ENCODE results near the gene ATP6V0C.
"Not testable (repeated sequence)": the region's sequence is repeated elsewhere in the genome, so short reads cannot be mapped to it uniquely, and the experiment has no call there.

Gene ATP6V0C

GRCh38 chr16:2532494-2533141, 18.9 kb downstream of the ATP6V0C start:
- Histone ChIP-seq H3K4me1 (ENCODE audit: control insufficient read depth, insufficient read depth, low read length, unreplicated experiment) (peaks cover 20% of the 10 kb centered on the region), H3K4me3 (ENCODE audit: low read depth, low read length) (peak overlapping the region; percentile 73), H3K79me2 (ENCODE audit: control insufficient read depth, insufficient read depth, low read length, unreplicated experiment) (no peaks in the 10 kb centered on the region), H3K27ac (ENCODE audit: low read depth, low read length) (peak overlapping the region; percentile 3; the same call in 1 of the 2 replicates), H2AFZ (ENCODE audit: low read length, unreplicated experiment) (no peak overlapping the region), H3K27me3 (ENCODE audit: insufficient read depth, low read length) (no peaks in the 10 kb centered on the region), H3K36me3 (ENCODE audit: insufficient read depth, low read length) (no peaks in the 10 kb centered on the region)

GRCh38 chr16:2533142-2533755, 19.5 kb downstream of the ATP6V0C start:
- Histone ChIP-seq H3K4me1 (ENCODE audit: control insufficient read depth, insufficient read depth, low read length, unreplicated experiment) (peaks cover 20% of the 10 kb centered on the region), H3K27ac (ENCODE audit: low read depth, low read length) (peak overlapping the region; percentile 3; the same call in 1 of the 2 replicates), H3K4me3 (ENCODE audit: low read depth, low read length) (peak overlapping the region; percentile 73)
- not testable (repeated sequence) for H3K79me2 ChIP-seq (ENCODE audit: control insufficient read depth, insufficient read depth, low read length, unreplicated experiment); H3K27me3 ChIP-seq (ENCODE audit: insufficient read depth, low read length); H3K36me3 ChIP-seq (ENCODE audit: insufficient read depth, low read length); H2AFZ ChIP-seq (ENCODE audit: low read length, unreplicated experiment)

GRCh38 chr16:2533912-2534311, 20.2 kb downstream of the ATP6V0C start:
- peaks cover 20% of the 10 kb centered on the region for H3K4me1 ChIP-seq (ENCODE audit: control insufficient read depth, insufficient read depth, low read length, unreplicated experiment)

GRCh38 chr16:2534335-2534734, 20.6 kb downstream of the ATP6V0C start:
- peaks cover 22% of the 10 kb centered on the region for H3K4me1 ChIP-seq (ENCODE audit: control insufficient read depth, insufficient read depth, low read length, unreplicated experiment)

More at GRCh38 chr16:2533912-2534311, 20.2 kb downstream of the ATP6V0C start:
- Histone ChIP-seq H3K27ac (ENCODE audit: low read depth, low read length) (no peak overlapping the region), H3K27me3 (ENCODE audit: insufficient read depth, low read length) (no peaks in the 10 kb centered on the region), H3K36me3 (ENCODE audit: insufficient read depth, low read length) (no peaks in the 10 kb centered on the region), H3K79me2 (ENCODE audit: control insufficient read depth, insufficient read depth, low read length, unreplicated experiment) (peaks cover 5% of the 10 kb centered on the region), H3K4me3 (ENCODE audit: low read depth, low read length) (no peak overlapping the region), H2AFZ (ENCODE audit: low read length, unreplicated experiment) (no peak overlapping the region)

GRCh38 chr16:2535625-2536013, 21.9 kb downstream of the ATP6V0C start:
- no peak overlapping the region for H2AFZ ChIP-seq (ENCODE audit: low read length, unreplicated experiment)

More at GRCh38 chr16:2534335-2534734, 20.6 kb downstream of the ATP6V0C start:
- H3K27me3 ChIP-seq (ENCODE audit: insufficient read depth, low read length); H2AFZ ChIP-seq (ENCODE audit: low read length, unreplicated experiment); H3K79me2 ChIP-seq (ENCODE audit: control insufficient read depth, insufficient read depth, low read length, unreplicated experiment); H3K27ac ChIP-seq (ENCODE audit: low read depth, low read length); H3K4me3 ChIP-seq (ENCODE audit: low read depth, low read length); H3K36me3 ChIP-seq (ENCODE audit: insufficient read depth, low read length): not testable (repeated sequence)

GRCh38 chr16:2537451-2538379, 24.0 kb downstream of the ATP6V0C start, which contains the start of gene PDPK1:
TSS of gene PDPK1 (plus strand) at chr16:2538021. CDS start at chr16:2538113, 92 bp downstream.
- peaks cover 17% of the 10 kb centered on the region for H3K4me1 ChIP-seq (ENCODE audit: control insufficient read depth, insufficient read depth, low read length, unreplicated experiment)
- H3K79me2 ChIP-seq (ENCODE audit: control insufficient read depth, insufficient read depth, low read length, unreplicated experiment): peaks cover 29% of the 10 kb centered on the region
- peak within 1 kb of the TSS; percentile 51 for H2AFZ ChIP-seq (ENCODE audit: low read length, unreplicated experiment)
- H3K36me3 ChIP-seq (ENCODE audit: insufficient read depth, low read length): no peaks in the 10 kb centered on the region
- H3K4me3 ChIP-seq (ENCODE audit: low read depth, low read length): peak within 1 kb of the TSS; percentile 86
- H3K27me3 ChIP-seq (ENCODE audit: insufficient read depth, low read length): no peaks in the 10 kb centered on the region
- H3K27ac ChIP-seq (ENCODE audit: low read depth, low read length): peak within 1 kb of the TSS; percentile 62; the same call in 1 of the 2 replicates

More at GRCh38 chr16:2535625-2536013, 21.9 kb downstream of the ATP6V0C start:
- H3K4me1 ChIP-seq (ENCODE audit: control insufficient read depth, insufficient read depth, low read length, unreplicated experiment): peaks cover 26% of the 10 kb centered on the region
- no peaks in the 10 kb centered on the region for H3K36me3 ChIP-seq (ENCODE audit: insufficient read depth, low read length)
- H3K27ac ChIP-seq (ENCODE audit: low read depth, low read length): peak overlapping the region; percentile 14
- peaks cover 18% of the 10 kb centered on the region for H3K79me2 ChIP-seq (ENCODE audit: control insufficient read depth, insufficient read depth, low read length, unreplicated experiment)
- H3K27me3 ChIP-seq (ENCODE audit: insufficient read depth, low read length): no peaks in the 10 kb centered on the region
- H3K4me3 ChIP-seq (ENCODE audit: low read depth, low read length): no peak overlapping the region

GRCh38 chr16:2539192-2539844, 25.6 kb downstream of the ATP6V0C start:
- Histone ChIP-seq H3K79me2 (ENCODE audit: control insufficient read depth, insufficient read depth, low read length, unreplicated experiment) (peaks cover 36% of the 10 kb centered on the region), H3K4me1 (ENCODE audit: control insufficient read depth, insufficient read depth, low read length, unreplicated experiment) (peaks cover 17% of the 10 kb centered on the region), H3K4me3 (ENCODE audit: low read depth, low read length) (peak overlapping the region; percentile 83)
- H2AFZ ChIP-seq (ENCODE audit: low read length, unreplicated experiment); H3K36me3 ChIP-seq (ENCODE audit: insufficient read depth, low read length); H3K27me3 ChIP-seq (ENCODE audit: insufficient read depth, low read length); H3K27ac ChIP-seq (ENCODE audit: low read depth, low read length): not testable (repeated sequence)

- H2AFZ ChIP-seq (ENCODE audit: low read length, unreplicated experiment); H3K36me3 ChIP-seq (ENCODE audit: insufficient read depth, low read length); H3K27me3 ChIP-seq (ENCODE audit: insufficient read depth, low read length); H3K27ac ChIP-seq (ENCODE audit: low read depth, low read length): not testable (repeated sequence)
- Histone ChIP-seq H3K4me1 (ENCODE audit: control insufficient read depth, insufficient read depth, low read length, unreplicated experiment) (peaks cover 17% of the 10 kb centered on the region), H3K79me2 (ENCODE audit: control insufficient read depth, insufficient read depth, low read length, unreplicated experiment) (peaks cover 38% of the 10 kb centered on the region), H3K4me3 (ENCODE audit: low read depth, low read length) (peak overlapping the region; percentile 83; the same call in 1 of the 2 replicates)
Observed at GRCh38 chr16:2539845-2540458, 26.2 kb downstream of the ATP6V0C start.

- not testable (repeated sequence) for H3K36me3 ChIP-seq (ENCODE audit: insufficient read depth, low read length); H3K27me3 ChIP-seq (ENCODE audit: insufficient read depth, low read length); H3K27ac ChIP-seq (ENCODE audit: low read depth, low read length); H2AFZ ChIP-seq (ENCODE audit: low read length, unreplicated experiment); H3K4me3 ChIP-seq (ENCODE audit: low read depth, low read length)
- H3K4me1 ChIP-seq (ENCODE audit: control insufficient read depth, insufficient read depth, low read length, unreplicated experiment): peaks cover 12% of the 10 kb centered on the region
- peaks cover 47% of the 10 kb centered on the region for H3K79me2 ChIP-seq (ENCODE audit: control insufficient read depth, insufficient read depth, low read length, unreplicated experiment)
Observed at GRCh38 chr16:2540912-2541311, 27.2 kb downstream of the ATP6V0C start.

GRCh38 chr16:2541409-2541808, 27.7 kb downstream of the ATP6V0C start:
- not testable (repeated sequence) for H3K27ac ChIP-seq (ENCODE audit: low read depth, low read length); H3K4me3 ChIP-seq (ENCODE audit: low read depth, low read length); H3K27me3 ChIP-seq (ENCODE audit: insufficient read depth, low read length); H2AFZ ChIP-seq (ENCODE audit: low read length, unreplicated experiment); H3K36me3 ChIP-seq (ENCODE audit: insufficient read depth, low read length); H3K4me1 ChIP-seq (ENCODE audit: control insufficient read depth, insufficient read depth, low read length, unreplicated experiment)
- H3K79me2 ChIP-seq (ENCODE audit: control insufficient read depth, insufficient read depth, low read length, unreplicated experiment): peaks cover 52% of the 10 kb centered on the region
